Suprapubic skin (tissue), 4 donors: ENCODE measurements around the gene CALY. TPM values are rescaled to one million over a fixed set of nuclear protein-coding genes. Genes with fewer than 3 reads are reported as not detected.

ENCODE experiments used
- DNase-seq, 2 donors: peaks; one replicate each; pipeline ENCODE4 v3.0.0-alpha.2; 2019; ENCODE audit warnings: low spot score in 2 of 2
- H3K27ac ChIP-seq: fragments of 200-600 bp; sonication (generic); one replicate; pipeline ENCODE4 v1.5.1; 2019
- H3K27me3 ChIP-seq: fragments of 200-600 bp; sonication (generic); one replicate; pipeline ENCODE4 v1.5.1; 2019
- H3K36me3 ChIP-seq: fragments of 200-600 bp; sonication (generic); one replicate; pipeline ENCODE4 v1.5.1; 2019
- H3K4me1 ChIP-seq: fragments of 200-600 bp; sonication (generic); one replicate; pipeline ENCODE4 v1.5.1; 2019
- H3K4me3 ChIP-seq: fragments of 200-600 bp; sonication (generic); one replicate; pipeline ENCODE4 v1.5.1; 2019; ENCODE audit warnings: mild to moderate bottlenecking
- H3K9me3 ChIP-seq: fragments of 200-600 bp; sonication (generic); one replicate; pipeline ENCODE4 v1.5.1; 2019
- CTCF ChIP-seq, 2 donors: fragments of 200-600 bp in 1 of 2; fragments of 450-650 bp in 1 of 2; sonication (generic) in 1 of 2; IDR thresholded peaks; one replicate each; pipeline ENCODE4 v1.5.1; 2016 to 2019; ENCODE audit warnings: antibody characterized with exemption in 2 of 2, mild to moderate bottlenecking in 1 of 2, moderate library complexity in 1 of 2
- EP300 ChIP-seq: sonication (generic); formaldehyde crosslinking; IDR thresholded peaks from one replicate; pipeline ENCODE4 v1.6.1; 2017; ENCODE audit warnings: antibody characterized with exemption
- POLR2A ChIP-seq, 2 donors: fragments of 450-650 bp; IDR thresholded peaks; one replicate each; pipeline ENCODE4 v1.6.1; 2017; ENCODE audit warnings: antibody characterized with exemption in 2 of 2, mild to moderate bottlenecking in 2 of 2, moderate library complexity in 2 of 2
- POLR2AphosphoS5 ChIP-seq, 3 donors: sonication (generic); formaldehyde crosslinking; IDR thresholded peaks; one replicate each; pipeline ENCODE4 v1.6.1; 2017; ENCODE audit warnings: antibody characterized with exemption in 3 of 3
- WGBS: methylation state at CpG from one replicate; pipeline ENCODE4 v1.1.5; 2018; 5-methylcytosine and 5-hydroxymethylcytosine counted together
- total RNA-seq, 4 donors: library from RNA; depleted of rRNA; stranded (reverse); fragments of >200 nt; gene quantifications; one replicate each; pipeline ENCODE4 v1.1.0, GENCODE V29; 2016

Gene CALY
- total RNA-seq, 4 donors from 2014 or later: 0.30 TPM; not detected in 3

- H3K27me3 ChIP-seq: peaks cover 82% of the 10 kb centered on the region
- WGBS: 82% methylated on average over 30 of the region's 30 CpGs
- H3K4me3 ChIP-seq: no peak overlapping the region
These were observed 3.6 kb downstream of the CALY start for GRCh38 chr10:133332936-133333699.

GRCh38 chr10:133329491-133330202, 7.0 kb downstream of the CALY start:
- WGBS: 9% methylated on average over 37 of the region's 37 CpGs
- peak in 1 of 2 donors; percentile 91 for DNase-seq
- Histone ChIP-seq H3K27me3 (peaks cover 82% of the 10 kb centered on the region), H3K27ac (no peak overlapping the region), H3K4me3 (peak overlapping the region; percentile 17), H3K9me3 (no peaks in the 10 kb centered on the region), H3K36me3 (no peaks in the 10 kb centered on the region), H3K4me1 (peaks cover 23% of the 10 kb centered on the region)
- TF ChIP-seq CTCF (IDR thresholded peaks at IDR 0.05): peak; percentile 70 to 98
- TF ChIP-seq EP300: no peak

More at GRCh38 chr10:133332936-133333699, 3.6 kb downstream of the CALY start:
- no peaks in the 10 kb centered on the region for H3K9me3 ChIP-seq
- H3K36me3 ChIP-seq: no peaks in the 10 kb centered on the region
- no peak overlapping the region for H3K27ac ChIP-seq
- H3K4me1 ChIP-seq: peaks cover 29% of the 10 kb centered on the region
- TF ChIP-seq EP300 (no peak), CTCF (IDR thresholded peaks at IDR 0.05) (no peak), POLR2AphosphoS5 (IDR thresholded peaks at IDR 0.05) (no peak), POLR2A (IDR thresholded peaks at IDR 0.05) (no peak)
- DNase-seq: no peak

GRCh38 chr10:133328358-133329343, 8.0 kb downstream of the CALY start:
- Histone ChIP-seq H3K4me3 (no peak overlapping the region), H3K4me1 (peaks cover 24% of the 10 kb centered on the region), H3K27ac (no peak overlapping the region), H3K36me3 (no peaks in the 10 kb centered on the region), H3K9me3 (no peaks in the 10 kb centered on the region), H3K27me3 (peaks cover 87% of the 10 kb centered on the region)
- DNase-seq: no peak
- 78% methylated on average over 6 of the region's 15 CpGs for WGBS
- TF ChIP-seq EP300 (no peak), POLR2A (IDR thresholded peaks at IDR 0.05) (no peak), CTCF (IDR thresholded peaks at IDR 0.05) (no peak), POLR2AphosphoS5 (IDR thresholded peaks at IDR 0.05) (no peak)

GRCh38 chr10:133327651-133328357, 8.9 kb downstream of the CALY start:
- WGBS: 34% methylated on average over 5 of the region's 12 CpGs
- TF ChIP-seq CTCF (IDR thresholded peaks at IDR 0.05) (no peak), EP300 (no peak), POLR2A (IDR thresholded peaks at IDR 0.05) (no peak), POLR2AphosphoS5 (IDR thresholded peaks at IDR 0.05) (no peak)
- Histone ChIP-seq H3K4me1 (peaks cover 24% of the 10 kb centered on the region), H3K9me3 (no peaks in the 10 kb centered on the region), H3K27me3 (peaks cover 88% of the 10 kb centered on the region), H3K4me3 (no peak overlapping the region), H3K36me3 (no peaks in the 10 kb centered on the region), H3K27ac (no peak overlapping the region)
- DNase-seq: no peak
